Activated B cell treated with CpG ODN at 0.5 μM for 24 hours (primary cell): Measurements from ENCODE around the gene LAMTOR2. TPM values are rescaled to one million over a fixed set of nuclear protein-coding genes. Genes with fewer than 3 reads are reported as not detected.
A peak's percentile ranks its signal among the peaks of the same experiment; 100 is the strongest.

Experiments used
- ATAC-seq: fragments of 200-7000 bp; cut with Tn5 transposase; one replicate; pipeline ENCODE4 v1.10.0; 2021; ENCODE audit warnings: low read depth, mild to moderate bottlenecking, moderate library complexity
- CTCF ChIA-PET: fragments of 350-600 bp; sonication (Branson Sonifier 250); formaldehyde crosslinking; loops from one replicate; lab custom pipeline; 2021; ENCODE audit warnings: antibody characterized with exemption; lab: Charles Lee
- POLR2A ChIA-PET: fragments of 350-600 bp; sonication (Branson Sonifier 250); formaldehyde crosslinking; loops from one replicate; lab custom pipeline; 2021; ENCODE audit warnings: antibody characterized with exemption; lab: Charles Lee
- DNase-seq: peaks from one replicate; pipeline ENCODE4 v3.0.0; 2022
- H3K27ac Mint-ChIP-seq: one replicate; pipeline ENCODE4 v1.8.0; 2020; ENCODE audit warnings: mixed read lengths
- H3K27me3 Mint-ChIP-seq: one replicate; pipeline ENCODE4 v1.8.0; 2021; ENCODE audit warnings: mixed read lengths
- H3K36me3 Mint-ChIP-seq: one replicate; pipeline ENCODE4 v1.8.0; 2021; ENCODE audit warnings: low read depth, mixed read lengths
- H3K4me1 Mint-ChIP-seq: one replicate; pipeline ENCODE4 v1.8.0; 2021; ENCODE audit warnings: mixed read lengths
- H3K4me3 Mint-ChIP-seq: one replicate; pipeline ENCODE4 v1.8.0; 2020; ENCODE audit warnings: mild to moderate bottlenecking, mixed read lengths
- H3K9me3 Mint-ChIP-seq: one replicate; pipeline ENCODE4 v1.8.0; 2020; ENCODE audit warnings: mixed read lengths
- intact Hi-C: fragments of 100-400 bp; cut with micrococcal nuclease; formaldehyde crosslinking; loops from one replicate; pipeline ENCODE4 v1.15.1; 2024
- total RNA-seq: library from RNA; stranded (reverse); gene quantifications from 2 replicates; pipeline ENCODE4 v1.2.3, GENCODE V29; 2022
- TF ChIP-seq, protein P1 (sequence below): fragments of 200-600 bp; IDR thresholded peaks from one replicate; pipeline ENCODE4 v1.8.0; 2022; ENCODE audit warnings: antibody characterized with exemption, mild to moderate bottlenecking

LAMTOR2 gene
- total RNA-seq, 1 donor from 2014 or later: 48.0 TPM

DNA sequence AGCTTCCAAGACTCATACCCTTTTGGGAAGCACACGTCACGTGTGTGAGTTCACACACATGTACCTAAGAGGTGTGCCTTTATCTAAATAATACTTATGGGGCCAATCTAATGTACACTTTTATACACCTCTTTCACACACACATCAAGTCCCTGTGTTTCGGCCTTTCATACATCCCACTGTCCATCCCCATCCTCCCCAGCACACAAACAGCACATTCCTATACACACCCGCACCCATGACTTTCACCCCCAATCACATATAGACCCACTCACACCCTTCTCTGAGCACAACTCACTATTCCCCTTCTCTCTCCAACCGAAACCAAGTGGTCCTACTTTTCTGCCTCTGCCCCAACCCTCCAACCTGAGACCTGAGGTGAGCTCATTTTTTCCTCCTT lies 24.1 kb downstream of the LAMTOR2 start:
- H3K9me3 Mint-ChIP-seq: no peaks in the 10 kb centered on the region
- peaks cover 2% of the 10 kb centered on the region for H3K27me3 Mint-ChIP-seq
- H3K27ac Mint-ChIP-seq: no peak overlapping the region
- intact Hi-C loops: no loop called here
- DNase-seq (no peak), ATAC-seq (no peak)
- CTCF ChIA-PET: interaction anchor here (1.6 kb wide), 1 partner anchor 12 kb away, joined by 3 read pairs; no protein-coding TSS in a partner anchor
- H3K4me1 Mint-ChIP-seq: peaks cover 29% of the 10 kb centered on the region
- TF ChIP-seq, protein P1, sequence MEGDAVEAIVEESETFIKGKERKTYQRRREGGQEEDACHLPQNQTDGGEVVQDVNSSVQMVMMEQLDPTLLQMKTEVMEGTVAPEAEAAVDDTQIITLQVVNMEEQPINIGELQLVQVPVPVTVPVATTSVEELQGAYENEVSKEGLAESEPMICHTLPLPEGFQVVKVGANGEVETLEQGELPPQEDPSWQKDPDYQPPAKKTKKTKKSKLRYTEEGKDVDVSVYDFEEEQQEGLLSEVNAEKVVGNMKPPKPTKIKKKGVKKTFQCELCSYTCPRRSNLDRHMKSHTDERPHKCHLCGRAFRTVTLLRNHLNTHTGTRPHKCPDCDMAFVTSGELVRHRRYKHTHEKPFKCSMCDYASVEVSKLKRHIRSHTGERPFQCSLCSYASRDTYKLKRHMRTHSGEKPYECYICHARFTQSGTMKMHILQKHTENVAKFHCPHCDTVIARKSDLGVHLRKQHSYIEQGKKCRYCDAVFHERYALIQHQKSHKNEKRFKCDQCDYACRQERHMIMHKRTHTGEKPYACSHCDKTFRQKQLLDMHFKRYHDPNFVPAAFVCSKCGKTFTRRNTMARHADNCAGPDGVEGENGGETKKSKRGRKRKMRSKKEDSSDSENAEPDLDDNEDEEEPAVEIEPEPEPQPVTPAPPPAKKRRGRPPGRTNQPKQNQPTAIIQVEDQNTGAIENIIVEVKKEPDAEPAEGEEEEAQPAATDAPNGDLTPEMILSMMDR: no peak
- no peak overlapping the region for H3K4me3 Mint-ChIP-seq
- H3K36me3 Mint-ChIP-seq: no peaks in the 10 kb centered on the region
- POLR2A ChIA-PET: no interaction called here

DNA sequence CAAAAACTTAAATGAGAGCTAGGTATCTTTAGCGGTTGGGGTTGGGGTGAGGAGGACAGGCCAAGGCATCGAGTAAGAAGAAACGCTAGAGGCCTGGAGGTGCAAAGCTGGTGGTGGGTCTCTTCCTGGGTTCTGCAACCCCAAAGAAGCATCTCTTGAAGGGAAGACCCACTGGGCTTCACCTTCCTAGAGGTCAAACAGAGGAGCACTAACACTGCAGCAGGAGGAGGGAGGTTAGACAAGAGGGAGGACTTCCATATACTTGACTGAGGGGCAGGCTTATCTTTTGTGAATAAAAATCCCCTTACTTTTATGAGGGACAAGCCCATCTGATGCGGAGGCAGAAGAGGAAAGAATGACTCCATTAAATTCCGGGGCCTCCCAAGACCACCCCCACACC lies 25.2 kb downstream of the LAMTOR2 start:
- DNase-seq: no peak
- Mint-ChIP-seq H3K27ac (no peak overlapping the region), H3K9me3 (no peaks in the 10 kb centered on the region), H3K4me1 (peaks cover 32% of the 10 kb centered on the region), H3K4me3 (peak overlapping the region; percentile 42), H3K36me3 (no peaks in the 10 kb centered on the region), H3K27me3 (peaks cover 6% of the 10 kb centered on the region)
- ChIA-PET POLR2A (no interaction called here), CTCF (interaction anchor here (1.6 kb wide), 1 partner anchor 13 kb away, joined by 3 read pairs; no protein-coding TSS in a partner anchor)
- TF ChIP-seq, protein P1: no peak
- ATAC-seq: no peak
- intact Hi-C loops: loop anchor here (5.0 kb wide), 1 partner anchor 258 kb away; the partner anchor contains the start of genes CCT3 and TSACC

DNA sequence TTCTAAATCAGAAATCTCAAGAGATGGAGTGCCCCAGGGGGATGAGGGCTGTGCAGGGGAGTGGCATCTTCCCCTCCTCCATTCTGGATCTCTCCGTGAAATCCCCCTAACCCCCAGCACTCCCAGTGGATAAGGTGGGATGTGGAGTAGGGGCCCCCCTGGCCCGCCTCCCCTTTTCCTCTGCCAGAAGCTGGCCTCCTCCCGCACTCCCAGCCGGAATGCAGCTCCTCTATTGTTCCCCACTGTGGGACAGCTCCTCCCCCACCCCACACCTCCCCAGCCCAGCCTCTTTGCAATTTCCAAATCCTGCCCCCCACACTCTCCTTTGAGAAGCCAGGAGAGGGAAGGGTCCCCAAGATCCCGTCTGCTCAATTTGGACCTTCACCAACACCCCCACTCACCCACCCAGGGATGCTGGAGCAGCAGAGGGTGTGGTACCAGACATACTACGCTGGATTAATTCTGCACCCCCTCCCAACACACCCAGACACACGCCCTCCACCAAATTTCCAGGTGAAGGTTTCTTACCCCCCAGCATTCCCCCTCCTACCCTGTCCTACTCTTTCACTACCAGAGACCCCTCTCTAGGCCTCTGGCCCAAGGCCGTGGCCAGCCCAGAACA lies 25.8 kb downstream of the LAMTOR2 start:
- intact Hi-C loops: loop anchor here (5.0 kb wide), 1 partner anchor 257 kb away; the partner anchor contains the start of genes CCT3 and TSACC
- H3K27ac Mint-ChIP-seq: no peak overlapping the region
- H3K4me1 Mint-ChIP-seq: peaks cover 31% of the 10 kb centered on the region
- TF ChIP-seq, protein P1: no peak
- H3K9me3 Mint-ChIP-seq: no peaks in the 10 kb centered on the region
- DNase-seq (no peak), ATAC-seq (no peak)
- H3K4me3 Mint-ChIP-seq: no peak overlapping the region
- H3K27me3 Mint-ChIP-seq: peaks cover 10% of the 10 kb centered on the region
- POLR2A ChIA-PET: no interaction called here
- CTCF ChIA-PET: interaction anchor here (1.6 kb wide), 1 partner anchor 14 kb away, joined by 3 read pairs; no protein-coding TSS in a partner anchor
- H3K36me3 Mint-ChIP-seq: no peaks in the 10 kb centered on the region

DNA sequence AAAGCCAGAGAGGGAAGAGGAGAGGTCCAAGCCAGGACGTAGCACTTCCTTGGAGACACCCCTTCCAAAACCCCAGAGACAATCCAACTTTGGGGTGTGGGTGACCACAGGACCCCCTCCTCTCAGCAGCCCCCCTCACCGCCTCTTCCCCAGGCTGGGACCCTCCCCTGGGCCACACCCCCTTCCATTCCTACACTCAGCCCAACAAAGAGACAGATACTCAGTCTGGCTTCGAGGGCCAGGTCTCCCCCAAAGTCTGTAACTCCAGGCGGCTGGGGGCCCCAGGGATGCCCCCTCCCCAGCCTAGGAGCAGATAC lies 26.2 kb downstream of the LAMTOR2 start:
- H3K36me3 Mint-ChIP-seq: no peaks in the 10 kb centered on the region
- DNase-seq (no peak), ATAC-seq (no peak)
- peaks cover 26% of the 10 kb centered on the region for H3K4me1 Mint-ChIP-seq
- TF ChIP-seq, protein P1: no peak
- peak overlapping the region; percentile 67 for H3K4me3 Mint-ChIP-seq
- CTCF ChIA-PET: no interaction called here
- intact Hi-C loops: loop anchor here (5.0 kb wide), 1 partner anchor 256 kb away; the partner anchor contains the start of genes CCT3 and TSACC
- no peak overlapping the region for H3K27ac Mint-ChIP-seq
- no peaks in the 10 kb centered on the region for H3K9me3 Mint-ChIP-seq
- peaks cover 11% of the 10 kb centered on the region for H3K27me3 Mint-ChIP-seq
- POLR2A ChIA-PET: no interaction called here

DNA sequence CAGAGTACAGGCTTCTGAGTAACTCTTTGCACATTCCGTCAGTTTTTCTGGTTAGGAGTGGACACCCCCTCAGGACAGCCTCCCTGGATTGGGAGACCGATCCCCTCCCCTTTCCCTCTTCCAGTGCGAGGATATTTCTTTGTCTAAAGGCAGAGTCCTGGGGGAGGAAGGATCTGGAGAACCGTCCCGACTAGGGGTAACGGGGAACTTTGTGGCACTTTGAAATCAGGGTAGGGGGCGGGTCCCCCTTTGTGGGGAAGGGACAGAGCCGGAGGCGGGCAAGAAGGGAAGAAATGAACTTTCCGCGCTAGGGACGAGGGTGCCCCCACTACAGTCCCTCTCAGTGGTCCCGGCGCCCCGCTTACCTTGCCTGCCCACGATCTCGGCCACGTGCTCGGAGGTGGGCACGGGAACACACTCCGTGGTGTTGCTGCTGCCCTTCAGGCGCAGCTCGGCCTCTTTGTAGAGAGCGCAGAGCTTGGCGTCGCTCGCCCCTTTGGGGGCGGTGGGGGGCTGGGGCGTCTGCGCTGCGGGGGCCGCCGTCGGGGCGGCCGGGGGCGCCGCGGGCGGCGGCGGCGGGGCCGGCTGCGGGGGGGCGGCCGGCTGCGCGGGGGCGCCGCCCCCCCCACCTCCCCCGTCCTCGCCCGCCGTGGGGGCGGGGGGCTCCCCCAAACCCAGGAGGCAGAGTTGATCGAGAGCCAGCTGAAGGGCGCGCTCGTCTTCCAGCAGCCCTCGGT lies 26.8 kb downstream of the LAMTOR2 start:
- Mint-ChIP-seq H3K36me3 (no peaks in the 10 kb centered on the region), H3K9me3 (no peaks in the 10 kb centered on the region), H3K4me3 (peak overlapping the region; percentile 71), H3K4me1 (peaks cover 21% of the 10 kb centered on the region), H3K27me3 (peaks cover 14% of the 10 kb centered on the region), H3K27ac (no peak overlapping the region)
- ChIA-PET POLR2A (no interaction called here), CTCF (no interaction called here)
- TF ChIP-seq, protein P1: no peak
- no peak for ATAC-seq
- intact Hi-C loops: loop anchor here (5.0 kb wide), 1 partner anchor 256 kb away; the partner anchor contains the start of genes CCT3 and TSACC
- no peak for DNase-seq
